Uterus (tissue), 4 donors: ENCODE data around the gene MUC13. TPM values are rescaled to one million over a fixed set of nuclear protein-coding genes. Genes with fewer than 3 reads are reported as not detected.

Source experiments
- DNase-seq, 2 donors: peaks; one replicate each; pipeline ENCODE4 v3.0.0-alpha.2; 2019 to 2020
- H3K27ac ChIP-seq, 2 donors: fragments of 200-600 bp; sonication (generic); 1 replicate in 1 of 2; 2 replicates in 1 of 2; pipeline ENCODE4 v1.5.1; 2016 to 2018
- H3K27me3 ChIP-seq, 2 donors: fragments of 200-600 bp; sonication (generic); one replicate each; pipeline ENCODE4 v1.5.1; 2018 to 2019; ENCODE audit warnings: control low read depth in 1 of 2
- H3K36me3 ChIP-seq, 2 donors: fragments of 200-600 bp; sonication (generic); one replicate each; pipeline ENCODE4 v1.5.1; 2019; ENCODE audit warnings: control low read depth in 1 of 2
- H3K4me1 ChIP-seq, 2 donors: fragments of 200-600 bp; sonication (generic); one replicate each; pipeline ENCODE4 v1.5.1; 2018 to 2019; ENCODE audit warnings: control low read depth in 1 of 2
- H3K4me3 ChIP-seq, 2 donors: fragments of 200-600 bp; sonication (generic); 1 replicate in 1 of 2; 2 replicates in 1 of 2; pipeline ENCODE4 v1.5.1; 2018 to 2019; ENCODE audit warnings: mild to moderate bottlenecking in 1 of 2
- H3K9me3 ChIP-seq, 2 donors: fragments of 200-600 bp; sonication (generic); one replicate each; pipeline ENCODE4 v1.5.1; 2019; ENCODE audit warnings: control low read depth in 1 of 2
- CTCF ChIP-seq, 4 experiments: fragments of 200-600 bp in 2 of 4; fragments of 450-650 bp in 2 of 4; sonication (generic) in 2 of 4; IDR thresholded peaks; one replicate each; pipeline ENCODE4 v1.5.1; 2016 to 2019; ENCODE audit warnings: antibody characterized with exemption in 4 of 4, mild to moderate bottlenecking in 2 of 4, moderate library complexity in 1 of 4
- POLR2A ChIP-seq, 2 donors: fragments of 450-650 bp; IDR thresholded peaks; one replicate each; pipeline ENCODE4 v1.6.1; 2016; ENCODE audit warnings: antibody characterized with exemption in 2 of 2, mild to moderate bottlenecking in 1 of 2, moderate library complexity in 1 of 2
- intact Hi-C: fragments of 100-400 bp; cut with DNase I; formaldehyde crosslinking; loops from one replicate; pipeline ENCODE4 v1.15.1; 2023; ENCODE audit warnings: low total_unique reads
- total RNA-seq, 4 donors: library from RNA; depleted of rRNA in 3 of 4; stranded (reverse); fragments of >200 nt in 3 of 4; gene quantifications; one replicate each; pipeline versions ENCODE4 v1.1.0 to v1.2.4, GENCODE V29; 2014 to 2023
- donor health status: DM: yes; HTN: yes; CAD: no.

The MUC13 gene
- total RNA-seq, 4 donors from 2014 or later, result 0.51 TPM; not detected in 3

GRCh38 chr3:124967964-124968363, 33.4 kb upstream of the MUC13 start:
- Histone ChIP-seq H3K4me3 (no peak overlapping the region), H3K27ac (no peak overlapping the region), H3K36me3 (no peaks in the 10 kb centered on the region), H3K4me1 (no peaks in the 10 kb centered on the region), H3K9me3 (no peaks in the 10 kb centered on the region), H3K27me3 (no peaks in the 10 kb centered on the region)
- TF ChIP-seq CTCF (IDR thresholded peaks at IDR 0.05), result no peak
- TF ChIP-seq POLR2A (IDR thresholded peaks at IDR 0.05), result no peak
- DNase-seq, result no peak
- intact Hi-C loops, result no loop called here

DNA sequence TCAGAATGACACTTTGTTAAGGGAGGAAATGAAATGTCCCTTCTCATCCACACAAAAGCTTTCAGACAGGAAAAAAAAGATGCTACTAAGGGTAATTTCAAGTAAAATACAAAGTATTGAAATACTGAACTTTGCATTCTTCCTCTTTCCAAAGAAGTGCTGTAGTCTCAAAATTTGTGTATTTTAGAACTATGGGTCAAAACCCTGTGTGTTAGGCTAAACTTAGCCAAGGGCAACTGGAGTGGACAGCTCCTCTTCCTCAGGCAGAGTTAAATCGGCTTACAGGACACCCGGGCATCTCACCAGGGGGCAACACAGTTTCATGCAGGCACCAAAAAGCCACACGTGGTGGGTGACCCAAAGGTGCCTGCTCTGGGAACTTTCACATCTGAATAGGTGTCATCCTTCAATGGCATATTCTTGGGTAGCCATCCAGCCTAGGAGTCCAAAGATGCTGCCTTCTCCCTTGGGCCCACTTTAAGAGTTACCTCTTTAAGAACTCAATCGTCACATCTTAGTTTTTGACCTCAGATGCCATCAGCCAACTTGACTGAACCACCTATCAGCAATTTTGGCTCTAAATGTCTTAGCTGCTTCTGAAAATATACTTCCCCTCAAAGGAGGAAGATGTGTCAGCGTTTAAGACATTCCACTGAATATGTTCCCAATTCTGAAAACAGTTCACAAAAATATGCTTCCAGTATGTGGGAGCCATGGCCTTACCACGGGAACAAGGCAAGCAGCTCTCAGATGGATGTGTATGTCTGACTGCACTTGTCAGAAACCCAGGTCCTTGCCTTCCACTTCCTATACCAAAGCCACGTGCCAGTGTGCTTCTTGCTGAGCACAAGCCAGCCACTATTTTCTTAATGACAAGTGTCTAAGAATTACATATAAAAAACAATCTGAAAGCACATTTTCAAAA, 32.2 kb upstream of the MUC13 start:
- no peak for DNase-seq
- intact Hi-C loops, result no loop called here
- H3K4me1 ChIP-seq, result no peaks in the 10 kb centered on the region
- H3K9me3 ChIP-seq, result no peaks in the 10 kb centered on the region
- TF ChIP-seq CTCF (IDR thresholded peaks at IDR 0.05) (no peak), POLR2A (IDR thresholded peaks at IDR 0.05) (no peak)
- H3K27me3 ChIP-seq, result no peaks in the 10 kb centered on the region
- H3K27ac ChIP-seq, result no peak overlapping the region
- H3K36me3 ChIP-seq, result no peaks in the 10 kb centered on the region
- H3K4me3 ChIP-seq, result no peak overlapping the region

DNA sequence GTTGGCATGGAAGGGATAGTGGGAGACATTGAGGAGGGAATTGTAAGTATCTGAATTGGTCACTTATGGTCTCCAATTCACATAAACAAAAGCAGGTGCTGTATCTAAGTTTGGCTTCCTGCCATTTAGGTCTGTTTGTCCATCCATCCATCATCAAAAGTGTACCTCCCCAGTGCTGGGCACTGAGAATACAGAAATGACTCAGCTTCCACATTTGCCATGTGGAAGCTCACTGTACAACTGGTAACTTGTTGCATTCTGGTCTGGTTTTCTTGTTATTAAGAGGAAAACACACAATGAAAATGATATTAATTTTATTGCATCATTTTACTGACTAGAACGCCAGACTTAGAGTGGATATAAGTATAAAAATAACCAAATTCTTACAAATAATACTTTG, 30.9 kb upstream of the MUC13 start:
- Histone ChIP-seq H3K4me1 (no peaks in the 10 kb centered on the region), H3K9me3 (no peaks in the 10 kb centered on the region), H3K4me3 (no peak overlapping the region), H3K27me3 (no peaks in the 10 kb centered on the region), H3K36me3 (no peaks in the 10 kb centered on the region), H3K27ac (no peak overlapping the region)
- no peak for TF ChIP-seq CTCF (IDR thresholded peaks at IDR 0.05)
- no peak for TF ChIP-seq POLR2A (IDR thresholded peaks at IDR 0.05)
- intact Hi-C loops, result no loop called here
- no peak for DNase-seq

DNA sequence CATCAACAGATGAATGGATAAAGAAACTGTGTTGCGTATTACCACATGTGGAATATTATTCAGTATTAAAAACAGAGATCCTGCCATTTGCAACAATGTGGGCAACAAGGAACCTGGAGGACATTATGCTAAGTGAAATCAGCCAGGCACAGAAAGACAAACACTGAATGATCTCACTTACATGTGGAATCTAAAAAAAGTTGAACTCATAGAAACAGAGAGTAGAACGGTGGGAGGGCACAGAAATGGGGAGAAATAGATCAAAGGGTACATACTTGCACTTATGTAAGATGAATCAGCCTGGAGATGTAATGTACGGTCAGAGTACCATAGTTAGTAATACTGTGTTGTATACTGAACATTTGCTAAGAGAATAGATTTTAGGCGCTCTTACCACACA, 29.8 kb upstream of the MUC13 start:
- Histone ChIP-seq H3K4me1 (no peaks in the 10 kb centered on the region), H3K36me3 (no peaks in the 10 kb centered on the region), H3K27ac (no peak overlapping the region), H3K4me3 (no peak overlapping the region), H3K27me3 (no peaks in the 10 kb centered on the region), H3K9me3 (no peaks in the 10 kb centered on the region)
- no peak for TF ChIP-seq POLR2A (IDR thresholded peaks at IDR 0.05)
- TF ChIP-seq CTCF (IDR thresholded peaks at IDR 0.05), result no peak
- DNase-seq, result no peak
- intact Hi-C loops, result no loop called here

DNA sequence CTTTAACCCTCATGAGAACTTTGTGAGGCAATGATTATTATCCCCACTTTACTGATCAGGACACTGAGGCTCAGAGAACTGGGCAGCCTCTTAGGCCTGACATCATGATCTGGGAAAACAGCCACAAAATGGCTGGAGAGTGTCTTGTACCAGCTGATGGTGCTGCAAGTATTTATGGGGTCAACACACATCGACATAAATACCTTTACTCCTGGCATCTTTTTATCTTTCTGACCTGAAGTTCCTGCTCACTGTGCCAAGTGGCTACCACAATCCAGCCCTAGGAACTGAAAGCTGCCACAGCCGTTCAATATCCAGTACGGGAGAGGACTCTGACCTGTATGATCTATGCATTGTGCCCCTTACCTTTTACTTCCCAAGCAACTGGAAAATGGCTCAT, 29.2 kb upstream of the MUC13 start:
- intact Hi-C loops, result no loop called here
- TF ChIP-seq CTCF (IDR thresholded peaks at IDR 0.05) (no peak), POLR2A (IDR thresholded peaks at IDR 0.05) (no peak)
- no peaks in the 10 kb centered on the region for H3K4me1 ChIP-seq
- no peaks in the 10 kb centered on the region for H3K9me3 ChIP-seq
- H3K27ac ChIP-seq, result no peak overlapping the region
- no peak overlapping the region for H3K4me3 ChIP-seq
- H3K36me3 ChIP-seq, result no peaks in the 10 kb centered on the region
- no peaks in the 10 kb centered on the region for H3K27me3 ChIP-seq
- no peak for DNase-seq
